Right lobe of liver (tissue), 4 donors: Measurements from ENCODE around the gene ZNF91.

Source experiments
- POLR2A ChIP-seq: fragments of 450-650 bp; IDR thresholded peaks from one replicate; pipeline ENCODE4 v1.6.1; 2017; ENCODE audit warnings: antibody characterized with exemption, mild to moderate bottlenecking
- TF ChIP-seq, protein P1 (sequence below), 4 donors: fragments of 200-600 bp in 3 of 4; fragments of 450-650 bp in 1 of 4; IDR thresholded peaks; one replicate each; pipeline versions ENCODE4 v1.5.1 to v1.8.0; 2016 to 2022; ENCODE audit warnings: antibody characterized with exemption in 4 of 4, mild to moderate bottlenecking in 2 of 4
- donor health status: DM: no; HTN: no; CAD: no.
- donor health status: DM: no; HTN: no; CAD: no.
- donor health status: DM: no; HTN: yes; CAD: no.

DNA sequence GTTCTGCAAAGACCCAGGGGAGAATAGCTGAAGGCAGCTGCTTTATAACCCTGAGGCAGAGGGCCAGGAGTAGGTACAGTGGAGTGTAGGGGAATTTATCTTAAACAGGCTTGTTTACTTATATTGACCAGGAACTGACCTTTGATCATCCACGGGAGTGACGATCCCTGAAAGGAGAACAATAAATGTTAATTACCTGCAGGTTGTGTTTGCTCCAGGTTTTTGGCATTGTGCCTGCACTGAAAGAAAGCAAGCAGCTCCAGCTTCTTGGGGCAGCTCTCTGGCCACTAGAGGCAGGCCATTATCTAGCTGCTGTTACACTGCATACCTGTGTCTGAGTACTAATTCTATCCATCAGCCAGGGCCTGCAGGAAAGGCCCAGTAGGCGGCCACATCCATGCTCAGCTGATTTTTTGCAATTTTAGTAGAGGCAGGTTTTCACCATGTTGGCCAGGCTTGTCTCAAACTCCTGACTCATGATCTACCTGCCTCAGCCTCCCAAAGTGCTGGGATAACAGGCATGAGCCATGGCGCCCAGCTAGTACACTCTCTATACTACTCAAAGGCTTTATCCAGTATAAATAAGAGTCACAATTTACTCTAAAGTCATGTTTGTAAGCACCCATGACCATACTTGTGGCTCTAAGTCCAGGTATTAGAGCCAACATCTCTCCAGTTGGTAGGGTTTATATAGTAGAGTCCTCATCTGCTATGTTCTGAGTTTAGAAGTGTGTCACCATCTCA lies 8.5 kb upstream of the ZNF91 start:
- TF ChIP-seq, protein P1, sequence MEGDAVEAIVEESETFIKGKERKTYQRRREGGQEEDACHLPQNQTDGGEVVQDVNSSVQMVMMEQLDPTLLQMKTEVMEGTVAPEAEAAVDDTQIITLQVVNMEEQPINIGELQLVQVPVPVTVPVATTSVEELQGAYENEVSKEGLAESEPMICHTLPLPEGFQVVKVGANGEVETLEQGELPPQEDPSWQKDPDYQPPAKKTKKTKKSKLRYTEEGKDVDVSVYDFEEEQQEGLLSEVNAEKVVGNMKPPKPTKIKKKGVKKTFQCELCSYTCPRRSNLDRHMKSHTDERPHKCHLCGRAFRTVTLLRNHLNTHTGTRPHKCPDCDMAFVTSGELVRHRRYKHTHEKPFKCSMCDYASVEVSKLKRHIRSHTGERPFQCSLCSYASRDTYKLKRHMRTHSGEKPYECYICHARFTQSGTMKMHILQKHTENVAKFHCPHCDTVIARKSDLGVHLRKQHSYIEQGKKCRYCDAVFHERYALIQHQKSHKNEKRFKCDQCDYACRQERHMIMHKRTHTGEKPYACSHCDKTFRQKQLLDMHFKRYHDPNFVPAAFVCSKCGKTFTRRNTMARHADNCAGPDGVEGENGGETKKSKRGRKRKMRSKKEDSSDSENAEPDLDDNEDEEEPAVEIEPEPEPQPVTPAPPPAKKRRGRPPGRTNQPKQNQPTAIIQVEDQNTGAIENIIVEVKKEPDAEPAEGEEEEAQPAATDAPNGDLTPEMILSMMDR (IDR thresholded peaks at IDR 0.05), result peak in 1 of 4 donors; percentile 13
- TF ChIP-seq POLR2A, result no peak
